ENCODE data around the gene RETREG2. TPM values are rescaled to one million over a fixed set of nuclear protein-coding genes. Genes with fewer than 3 reads are reported as not detected.

Gene RETREG2
- total and polyA plus RNA-seq, 2 of the 4 experiments (the other 2 are of a cell fraction): 45.2 to 51.1 TPM

DNA sequence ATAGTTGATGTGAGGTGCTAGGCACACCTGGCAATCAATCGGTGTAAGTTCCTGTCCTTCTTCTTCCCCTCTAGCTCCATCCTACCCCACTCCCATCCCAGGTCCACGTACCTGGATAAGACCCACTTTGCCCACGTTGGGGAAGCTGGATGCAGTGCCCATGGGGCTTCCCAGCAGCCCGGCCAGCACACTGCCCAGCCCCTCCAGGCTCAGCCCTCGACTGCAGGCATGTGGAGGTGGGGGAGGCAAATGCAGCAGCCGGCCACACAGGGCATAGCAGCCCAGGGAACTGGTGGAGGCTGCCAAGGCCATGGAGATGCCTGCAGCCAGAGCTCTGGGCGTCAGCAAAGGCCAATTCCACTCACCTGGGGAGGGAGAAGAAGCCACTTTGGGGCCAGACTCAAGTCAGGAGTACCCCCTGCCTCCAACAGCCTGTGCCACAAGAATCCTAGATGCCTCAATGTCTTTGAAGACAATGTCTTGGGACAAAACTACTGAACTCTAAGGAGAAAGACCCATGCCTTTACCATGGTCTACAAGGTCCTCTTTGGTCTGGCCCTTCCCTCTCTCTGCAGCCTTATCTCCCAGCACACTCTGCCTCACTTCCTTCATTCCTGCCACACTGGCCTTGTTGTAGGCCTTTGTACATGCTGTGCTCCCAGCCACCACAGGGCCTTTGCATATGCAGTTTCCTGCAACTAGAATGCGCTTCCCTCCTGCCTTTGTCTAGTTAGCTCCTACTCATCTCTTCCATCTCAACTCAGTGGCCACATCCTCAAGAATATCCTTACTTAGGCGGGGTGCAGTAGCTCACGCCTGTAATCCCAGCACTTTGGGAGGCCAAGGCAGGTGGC, 12.8 kb upstream of the RETREG2 start:
- Histone ChIP-seq H3K27ac (ENCODE audit: insufficient read depth, low read length) (no peak overlapping the region), H2AFZ (replicated peaks; ENCODE audit: low read length, poor library complexity) (no peak overlapping the region), H2BK15ac (ENCODE audit: low read depth, low read length) (no peak overlapping the region), H2AK5ac (ENCODE audit: low read depth, low read length) (no peak overlapping the region), H2AK9ac (replicated peaks; ENCODE audit: low read depth, low read length, poor library complexity) (peak overlapping the region; percentile 32), H3K79me1 (ENCODE audit: low read depth in 1 of 2, low read length in 2 of 2) (peaks cover 0 to 7% of the 10 kb centered on the region in 2 experiments; a peak in 1 of 4 replicates), H2BK120ac (ENCODE audit: low read depth, low read length) (no peak overlapping the region), H3K4me1 (ENCODE audit: control insufficient read depth, insufficient read depth, low read length) (no peaks in the 10 kb centered on the region), H3K36me3 (ENCODE audit: control insufficient read depth, insufficient read depth, low read length) (no peaks in the 10 kb centered on the region), H3K18ac (ENCODE audit: low read depth, low read length) (no peak overlapping the region), H3K4ac (ENCODE audit: low read depth, low read length) (no peak overlapping the region), H4K8ac (ENCODE audit: low read depth in 2 of 2, low read length in 2 of 2) (no peak overlapping the region), H3K4me3 (ENCODE audit: insufficient read depth, low read depth, low read length) (no peak overlapping the region), H3K14ac (replicated peaks; ENCODE audit: low read depth, low read length) (no peak overlapping the region), H2BK5ac (ENCODE audit: low read depth, low read length, poor library complexity, severe bottlenecking) (no peak overlapping the region), H3K56ac (ENCODE audit: extremely low read depth, insufficient read depth, low read length) (no peak overlapping the region), H4K20me1 (ENCODE audit: insufficient read depth, low read length) (no peaks in the 10 kb centered on the region; the same call in 1 of the 2 replicates), H3K23ac (ENCODE audit: low read depth, low read length) (no peak overlapping the region), H2BK20ac (ENCODE audit: low read depth, low read length) (no peak overlapping the region), H4K91ac (ENCODE audit: insufficient read depth, low read depth, low read length) (no peak overlapping the region), H3K9me1 (ENCODE audit: insufficient read depth, low read length) (no peaks in the 10 kb centered on the region; the same call in 1 of the 2 replicates), H3K4me2 (ENCODE audit: low read depth, low read length) (no peak overlapping the region), H3K9me3 (ENCODE audit: control insufficient read depth, insufficient read depth, low read length) (no peaks in the 10 kb centered on the region), H3K27me3 (ENCODE audit: control insufficient read depth, insufficient read depth, low read length) (no peaks in the 10 kb centered on the region), H3K9ac (ENCODE audit: low read depth, low read length) (no peak overlapping the region), H4K5ac (ENCODE audit: low read depth, low read length) (no peak overlapping the region)
- ChIA-PET CTCF (no interaction called here), POLR2A (ENCODE audit: unreplicated experiment) (no interaction called here)
- no CpG with 5 or more reads among the region's 10 CpGs for WGBS, 2 experiments (ENCODE audit: extremely low coverage in 2 of 2, insufficient read length in 1 of 2)
- in situ Hi-C loops (cut with MboI; ENCODE audit: low sequenced_read_pairs): no loop called here
- BruUV-seq (replicated peaks): no TSS peak
- DNase-seq (no peak), ATAC-seq (ENCODE audit: low read depth) (no peak)
- dilution Hi-C loops (cut with HindIII; ENCODE audit: low sequenced_read_pairs, unreplicated experiment): no loop called here
- no peak for TF ChIP-seq RAD21 (IDR thresholded peaks at IDR 0.05; ENCODE audit: low read length)
- no peak for TF ChIP-seq ELK1 (IDR thresholded peaks at IDR 0.05; ENCODE audit: borderline replicate concordance, low read depth, low read length)
- TF ChIP-seq RFX5 (IDR thresholded peaks at IDR 0.05; ENCODE audit: low read depth, low read length): no peak
- no peak for TF ChIP-seq MAFK (IDR thresholded peaks at IDR 0.05; ENCODE audit: low read depth, low read length)
- TF ChIP-seq RCOR1 (IDR thresholded peaks at IDR 0.05; ENCODE audit: insufficient replicate concordance, low read length): no peak
- no peak for TF ChIP-seq POLR2A (IDR thresholded peaks at IDR 0.05; ENCODE audit: low read depth, low read length)
- TF ChIP-seq MXI1 (IDR thresholded peaks at IDR 0.05; ENCODE audit: borderline replicate concordance, low read depth, low read length): no peak
- no peak for TF ChIP-seq BHLHE40 (IDR thresholded peaks at IDR 0.05; ENCODE audit: low read depth, low read length)
- TF ChIP-seq MAZ (IDR thresholded peaks at IDR 0.05; ENCODE audit: borderline replicate concordance, low read depth, low read length): no peak
- no peak for TF ChIP-seq FOS (IDR thresholded peaks at IDR 0.05; ENCODE audit: low read depth, low read length)
- TF ChIP-seq CTCF (conservative IDR thresholded peaks at IDR 0.05; ENCODE audit: low read depth, low read length): no peak
- TF ChIP-seq CEBPB (IDR thresholded peaks at IDR 0.05; ENCODE audit: low read depth, low read length): no peak
- TF ChIP-seq, protein P1, sequence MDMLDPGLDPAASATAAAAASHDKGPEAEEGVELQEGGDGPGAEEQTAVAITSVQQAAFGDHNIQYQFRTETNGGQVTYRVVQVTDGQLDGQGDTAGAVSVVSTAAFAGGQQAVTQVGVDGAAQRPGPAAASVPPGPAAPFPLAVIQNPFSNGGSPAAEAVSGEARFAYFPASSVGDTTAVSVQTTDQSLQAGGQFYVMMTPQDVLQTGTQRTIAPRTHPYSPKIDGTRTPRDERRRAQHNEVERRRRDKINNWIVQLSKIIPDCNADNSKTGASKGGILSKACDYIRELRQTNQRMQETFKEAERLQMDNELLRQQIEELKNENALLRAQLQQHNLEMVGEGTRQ (IDR thresholded peaks at IDR 0.05; ENCODE audit: low read depth, low read length): no peak
- no peak for TF ChIP-seq CHD1 (IDR thresholded peaks at IDR 0.05; ENCODE audit: low read depth, low read length)
- intact Hi-C loops (cut with micrococcal nuclease): no loop called here

Data from IMR-90 (cell line).